Memory B cell (primary cell): ENCODE measurements around the gene HPSE2.

Experiments
- ATAC-seq: fragments of 150-1000 bp; cut with Tn5 transposase; 2 replicates; pipeline ENCODE4 v1.10.0; 2021; ENCODE audit warnings: low read depth, mild to moderate bottlenecking, moderate library complexity
- DNase-seq, 2 donors: peaks; one replicate each; pipeline ENCODE4 v3.0.0; 2022; ENCODE audit warnings: low spot score in 2 of 2
- H3K27ac Mint-ChIP-seq: one replicate; pipeline ENCODE4 v1.8.0; 2022; ENCODE audit warnings: mild to moderate bottlenecking, moderate library complexity, mixed read lengths
- H3K27me3 Mint-ChIP-seq: one replicate; pipeline ENCODE4 v1.8.0; 2022; ENCODE audit warnings: mixed read lengths
- H3K36me3 Mint-ChIP-seq: one replicate; pipeline ENCODE4 v1.8.0; 2022; ENCODE audit warnings: mild to moderate bottlenecking, mixed read lengths
- H3K4me1 Mint-ChIP-seq: one replicate; pipeline ENCODE4 v1.8.0; 2022; ENCODE audit warnings: mixed read lengths
- H3K4me3 Mint-ChIP-seq: one replicate; pipeline ENCODE4 v1.8.0; 2022; ENCODE audit warnings: mild to moderate bottlenecking, moderate library complexity, mixed read lengths
- H3K9me3 Mint-ChIP-seq: one replicate; pipeline ENCODE4 v1.8.0; 2022; ENCODE audit warnings: mixed read lengths

HPSE2 gene

GRCh38 chr10:98424295-98425254 is 811.1 kb downstream of the HPSE2 start:
- H3K36me3 Mint-ChIP-seq, result peaks cover 14% of the 10 kb centered on the region
- no peaks in the 10 kb centered on the region for H3K27me3 Mint-ChIP-seq
- H3K27ac Mint-ChIP-seq, result no peak overlapping the region
- H3K4me1 Mint-ChIP-seq, result no peaks in the 10 kb centered on the region
- ATAC-seq (no peak), DNase-seq (no peak)
- H3K9me3 Mint-ChIP-seq, result no peaks in the 10 kb centered on the region
- H3K4me3 Mint-ChIP-seq, result no peak overlapping the region

GRCh38 chr10:98423691-98424120 is 811.9 kb downstream of the HPSE2 start:
- Mint-ChIP-seq H3K4me3 (no peak overlapping the region), H3K36me3 (peaks cover 20% of the 10 kb centered on the region), H3K9me3 (no peaks in the 10 kb centered on the region), H3K4me1 (no peaks in the 10 kb centered on the region), H3K27me3 (no peaks in the 10 kb centered on the region), H3K27ac (no peak overlapping the region)
- DNase-seq (no peak), ATAC-seq (no peak)

GRCh38 chr10:98422182-98422581 is 813.5 kb downstream of the HPSE2 start:
- H3K27me3 Mint-ChIP-seq, result no peaks in the 10 kb centered on the region
- no peaks in the 10 kb centered on the region for H3K9me3 Mint-ChIP-seq
- no peak overlapping the region for H3K4me3 Mint-ChIP-seq
- no peaks in the 10 kb centered on the region for H3K4me1 Mint-ChIP-seq
- DNase-seq (no peak), ATAC-seq (no peak)
- peaks cover 19% of the 10 kb centered on the region for H3K36me3 Mint-ChIP-seq
- no peak overlapping the region for H3K27ac Mint-ChIP-seq

GRCh38 chr10:98420786-98421185 is 814.9 kb downstream of the HPSE2 start:
- Mint-ChIP-seq H3K27ac (no peak overlapping the region), H3K36me3 (peaks cover 22% of the 10 kb centered on the region), H3K27me3 (no peaks in the 10 kb centered on the region), H3K4me3 (no peak overlapping the region), H3K4me1 (no peaks in the 10 kb centered on the region), H3K9me3 (no peaks in the 10 kb centered on the region)
- DNase-seq (no peak), ATAC-seq (no peak)

GRCh38 chr10:98419469-98420261 is 816.0 kb downstream of the HPSE2 start:
- Mint-ChIP-seq H3K27me3 (no peaks in the 10 kb centered on the region), H3K4me3 (no peak overlapping the region), H3K4me1 (peaks cover 3% of the 10 kb centered on the region), H3K36me3 (peaks cover 22% of the 10 kb centered on the region), H3K27ac (peak overlapping the region; percentile 15), H3K9me3 (no peaks in the 10 kb centered on the region)
- no peak for ATAC-seq
- no peak for DNase-seq

GRCh38 chr10:98418665-98419468 is 816.8 kb downstream of the HPSE2 start:
- H3K9me3 Mint-ChIP-seq, result no peaks in the 10 kb centered on the region
- no peak for DNase-seq
- no peaks in the 10 kb centered on the region for H3K27me3 Mint-ChIP-seq
- H3K4me3 Mint-ChIP-seq, result no peak overlapping the region
- peaks cover 22% of the 10 kb centered on the region for H3K36me3 Mint-ChIP-seq
- H3K4me1 Mint-ChIP-seq, result peaks cover 3% of the 10 kb centered on the region
- no peak overlapping the region for H3K27ac Mint-ChIP-seq
- no peak for ATAC-seq

GRCh38 chr10:98417973-98418664 is 817.5 kb downstream of the HPSE2 start:
- Mint-ChIP-seq H3K36me3 (peaks cover 22% of the 10 kb centered on the region), H3K27ac (no peak overlapping the region), H3K9me3 (no peaks in the 10 kb centered on the region), H3K27me3 (no peaks in the 10 kb centered on the region), H3K4me3 (no peak overlapping the region), H3K4me1 (peaks cover 3% of the 10 kb centered on the region)
- no peak for ATAC-seq
- DNase-seq, result no peak

- ATAC-seq, result no peak
- Mint-ChIP-seq H3K9me3 (no peaks in the 10 kb centered on the region), H3K27ac (no peak overlapping the region), H3K4me3 (no peak overlapping the region), H3K36me3 (peaks cover 18% of the 10 kb centered on the region), H3K27me3 (no peaks in the 10 kb centered on the region), H3K4me1 (peaks cover 3% of the 10 kb centered on the region)
- no peak for DNase-seq
Observed at GRCh38 chr10:98417481-98417959, 818.1 kb downstream of the HPSE2 start.

- no peak for ATAC-seq
- H3K27ac Mint-ChIP-seq, result peak overlapping the region; percentile 45
- peaks cover 3% of the 10 kb centered on the region for H3K4me1 Mint-ChIP-seq
- H3K36me3 Mint-ChIP-seq, result peaks cover 17% of the 10 kb centered on the region
- no peak for DNase-seq
- no peaks in the 10 kb centered on the region for H3K27me3 Mint-ChIP-seq
- H3K4me3 Mint-ChIP-seq, result no peak overlapping the region
- H3K9me3 Mint-ChIP-seq, result no peaks in the 10 kb centered on the region
Observed at GRCh38 chr10:98416606-98417388, 818.9 kb downstream of the HPSE2 start.

GRCh38 chr10:98415731-98416119 is 819.9 kb downstream of the HPSE2 start:
- H3K9me3 Mint-ChIP-seq, result no peaks in the 10 kb centered on the region
- no peak overlapping the region for H3K4me3 Mint-ChIP-seq
- DNase-seq, result no peak
- H3K27ac Mint-ChIP-seq, result no peak overlapping the region
- peaks cover 15% of the 10 kb centered on the region for H3K36me3 Mint-ChIP-seq
- H3K4me1 Mint-ChIP-seq, result peaks cover 3% of the 10 kb centered on the region
- ATAC-seq, result no peak
- no peaks in the 10 kb centered on the region for H3K27me3 Mint-ChIP-seq

GRCh38 chr10:98414932-98415730 is 820.5 kb downstream of the HPSE2 start, which contains the start of gene PYROXD2:
Gene PYROXD2, minus strand, starts transcription at chr10:98415182. Its CDS starts 47 bp downstream, at chr10:98415135.
- DNase-seq (no peak), ATAC-seq (no peak)
- Mint-ChIP-seq H3K27ac (no peak within 1 kb of the TSS), H3K4me3 (peak within 1 kb of the TSS; percentile 41), H3K36me3 (peaks cover 15% of the 10 kb centered on the region), H3K4me1 (peaks cover 3% of the 10 kb centered on the region), H3K9me3 (no peaks in the 10 kb centered on the region), H3K27me3 (no peaks in the 10 kb centered on the region)

GRCh38 chr10:98414578-98414931 is 821.1 kb downstream of the HPSE2 start:
- Mint-ChIP-seq H3K9me3 (no peaks in the 10 kb centered on the region), H3K4me1 (peaks cover 3% of the 10 kb centered on the region), H3K27me3 (no peaks in the 10 kb centered on the region), H3K36me3 (peaks cover 11% of the 10 kb centered on the region), H3K27ac (no peak overlapping the region), H3K4me3 (no peak overlapping the region)
- DNase-seq, result no peak
- no peak for ATAC-seq
